Activated CD8-positive, alpha-beta memory T cell treated with anti-CD3 and anti-CD28 coated beads, Interleukin-2, amount 50 U/mL, for 1 hour (primary cell): Measurements from ENCODE around the gene PKIG.
A peak's percentile ranks its signal among the peaks of the same experiment; 100 is the strongest.

ENCODE experiments used
- DNase-seq: peaks from one replicate; pipeline ENCODE4 v3.0.0-alpha.2; 2020; ENCODE audit errors: extremely low read depth

PKIG gene

GRCh38 chr20:44596876-44597275, 14.5 kb downstream of the PKIG start:
- no peak for DNase-seq

GRCh38 chr20:44597516-44597915, 15.1 kb downstream of the PKIG start:
- no peak for DNase-seq

- no peak for DNase-seq
These were observed 15.6 kb downstream of the PKIG start for GRCh38 chr20:44597930-44598329.

DNA sequence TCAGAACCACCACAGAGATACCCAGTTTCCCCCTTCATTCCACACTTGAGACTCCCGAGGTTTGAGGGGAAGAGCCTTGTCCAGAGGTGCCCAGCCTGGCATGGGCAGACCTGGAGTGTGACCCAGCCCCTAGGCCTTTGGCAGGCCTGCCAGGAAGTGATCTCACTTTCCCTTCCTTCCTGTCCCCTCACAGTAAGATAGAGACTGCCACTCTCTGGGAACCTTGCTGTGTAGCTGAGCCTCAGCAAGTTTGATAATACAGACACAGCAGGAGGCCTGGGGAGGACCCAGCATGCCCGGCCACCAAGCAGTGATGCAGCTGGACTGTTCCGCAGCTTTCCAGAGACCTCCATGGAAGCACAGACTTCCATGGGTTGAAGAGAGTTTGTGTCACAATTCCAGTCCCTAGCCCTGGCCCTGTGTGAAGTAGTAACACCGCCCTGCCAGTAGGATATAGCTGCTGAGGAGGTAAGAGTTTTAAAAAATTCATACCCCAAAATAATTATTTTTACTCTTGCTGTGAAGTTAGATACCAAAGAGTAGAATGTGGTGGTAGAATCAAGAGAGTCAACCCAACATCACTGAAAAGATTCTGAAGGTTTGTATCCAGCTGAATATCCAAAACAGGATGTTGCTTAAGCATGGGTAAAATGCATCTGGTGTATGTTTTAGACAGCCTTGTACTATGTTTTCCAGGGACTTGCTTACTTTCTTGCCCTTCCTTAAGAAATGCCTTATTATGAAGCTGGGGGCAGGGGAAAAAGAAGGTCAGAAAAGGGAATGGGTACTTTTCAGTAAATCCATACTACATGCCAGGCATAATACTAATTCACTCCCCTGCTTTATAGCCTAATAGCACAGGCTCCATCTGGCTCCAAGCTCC, 16.3 kb downstream of the PKIG start:
- DNase-seq, result no peak

DNA sequence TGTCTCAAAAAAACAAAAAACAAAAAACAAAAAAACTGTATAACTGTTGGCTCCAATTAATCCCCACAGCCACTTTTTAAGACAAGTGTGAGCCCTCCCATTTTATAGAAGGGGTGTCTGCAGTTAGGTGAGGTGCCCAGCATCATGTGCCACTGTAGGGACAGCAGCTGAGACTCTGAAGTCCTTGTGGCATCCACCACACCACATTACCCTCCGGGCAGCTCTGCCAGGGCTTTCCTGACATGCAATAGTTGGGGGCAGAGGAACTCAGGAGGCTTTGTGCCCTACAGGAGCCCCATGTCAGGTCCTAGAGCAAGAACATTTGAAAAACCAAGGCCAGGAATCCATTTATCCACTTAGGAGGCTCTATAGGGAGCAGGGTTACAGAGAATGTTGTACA, 17.3 kb downstream of the PKIG start:
- DNase-seq, result no peak

- no peak for DNase-seq
These were observed 17.9 kb downstream of the PKIG start for GRCh38 chr20:44600301-44600700.

- no peak for DNase-seq
These were observed 18.4 kb downstream of the PKIG start for GRCh38 chr20:44600758-44601201.

- DNase-seq, result no peak
These were observed 18.9 kb downstream of the PKIG start for GRCh38 chr20:44601236-44601671.

GRCh38 chr20:44601801-44602204, 19.4 kb downstream of the PKIG start:
- no peak for DNase-seq

- DNase-seq, result no peak
These were observed 20.9 kb downstream of the PKIG start for GRCh38 chr20:44603327-44603726.

DNA sequence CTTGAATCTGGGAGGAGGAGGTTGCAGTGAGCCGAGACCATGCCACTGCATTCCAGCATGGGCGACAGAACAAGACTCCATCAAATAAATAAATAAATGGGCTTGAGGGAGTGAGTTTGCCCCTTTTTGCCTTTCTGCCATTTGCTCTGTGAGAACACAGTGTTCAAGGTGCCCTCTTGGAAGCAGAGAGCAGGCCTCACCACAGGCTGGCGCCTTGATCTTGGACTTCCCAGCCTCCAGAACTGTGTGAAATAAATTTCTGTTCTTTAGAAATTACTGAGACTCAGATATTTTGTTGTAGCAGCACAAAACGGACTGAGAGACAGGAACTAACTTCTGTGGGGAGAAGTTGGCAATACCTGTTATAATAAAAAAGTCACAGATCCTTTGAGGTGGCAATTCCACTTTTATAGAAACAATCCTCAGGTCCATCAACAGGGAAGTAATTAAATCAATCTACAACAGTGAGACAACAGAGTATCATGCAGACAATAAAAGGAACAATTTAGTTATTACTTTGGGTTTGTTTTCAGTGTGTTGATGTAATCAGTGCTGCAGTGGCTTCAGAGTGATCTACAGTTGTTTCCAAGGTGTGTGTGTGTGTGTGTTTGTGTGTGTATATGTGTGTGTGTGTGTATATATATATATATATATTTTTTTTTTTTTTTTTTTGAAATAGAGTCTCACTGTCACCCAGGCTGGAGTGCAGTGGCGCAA, 24.5 kb downstream of the PKIG start:
- DNase-seq, result no peak

GRCh38 chr20:44609006-44609515, 26.7 kb downstream of the PKIG start:
- DNase-seq, result no peak

- DNase-seq, result peak; percentile 65
These were observed 27.3 kb downstream of the PKIG start for GRCh38 chr20:44609516-44610312.

DNA sequence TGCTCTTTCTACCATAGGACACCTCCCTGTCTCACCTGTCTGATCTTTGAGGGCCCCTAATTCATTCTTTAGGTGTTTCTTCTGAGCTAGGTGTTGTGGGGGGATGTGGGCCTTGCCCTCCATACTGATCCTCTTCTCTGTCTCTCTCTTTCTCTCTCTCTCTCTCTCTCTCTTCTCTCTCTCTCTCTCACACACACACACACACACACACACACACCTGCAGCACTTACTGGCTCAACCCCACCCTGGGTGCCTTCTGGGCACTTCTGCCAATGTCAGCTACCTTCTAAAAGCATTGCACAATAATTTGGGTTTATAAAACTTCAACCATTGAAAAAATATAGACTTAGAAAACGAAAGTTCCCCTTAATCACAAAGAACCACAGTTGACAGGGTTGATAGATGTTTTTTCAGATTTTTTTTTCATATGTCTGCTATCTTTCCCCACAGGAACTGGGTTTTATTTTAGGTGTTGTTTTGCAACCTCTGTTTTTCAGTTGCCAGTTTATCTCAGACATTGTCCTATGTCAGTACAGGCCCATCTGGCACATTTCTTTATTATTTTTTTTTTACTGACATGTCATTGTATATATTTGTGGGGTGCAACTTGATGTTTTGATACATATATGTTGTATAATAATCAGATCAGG, 28.1 kb downstream of the PKIG start:
- DNase-seq, result no peak

- DNase-seq, result no peak
These were observed 31.2 kb downstream of the PKIG start for GRCh38 chr20:44613575-44613974.

DNA sequence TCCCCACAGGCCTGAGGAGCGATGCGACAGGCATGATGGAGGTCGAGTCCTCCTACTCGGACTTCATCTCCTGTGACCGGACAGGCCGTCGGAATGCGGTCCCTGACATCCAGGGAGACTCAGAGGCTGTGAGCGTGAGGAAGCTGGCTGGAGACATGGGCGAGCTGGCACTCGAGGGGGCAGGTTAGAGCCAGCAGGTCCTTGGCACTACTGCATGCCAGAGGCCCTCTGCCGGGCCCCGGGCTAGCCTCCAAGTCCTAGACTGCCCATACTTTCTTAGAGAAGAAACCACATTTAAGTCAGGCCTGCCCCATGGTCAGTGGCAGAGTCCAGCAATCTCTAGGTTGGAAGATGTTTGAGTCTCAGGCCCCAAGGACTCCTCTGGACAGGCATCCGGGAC, 32.1 kb downstream of the PKIG start:
- no peak for DNase-seq

- no peak for DNase-seq
These were observed 32.9 kb downstream of the PKIG start for GRCh38 chr20:44615169-44615791.

DNA sequence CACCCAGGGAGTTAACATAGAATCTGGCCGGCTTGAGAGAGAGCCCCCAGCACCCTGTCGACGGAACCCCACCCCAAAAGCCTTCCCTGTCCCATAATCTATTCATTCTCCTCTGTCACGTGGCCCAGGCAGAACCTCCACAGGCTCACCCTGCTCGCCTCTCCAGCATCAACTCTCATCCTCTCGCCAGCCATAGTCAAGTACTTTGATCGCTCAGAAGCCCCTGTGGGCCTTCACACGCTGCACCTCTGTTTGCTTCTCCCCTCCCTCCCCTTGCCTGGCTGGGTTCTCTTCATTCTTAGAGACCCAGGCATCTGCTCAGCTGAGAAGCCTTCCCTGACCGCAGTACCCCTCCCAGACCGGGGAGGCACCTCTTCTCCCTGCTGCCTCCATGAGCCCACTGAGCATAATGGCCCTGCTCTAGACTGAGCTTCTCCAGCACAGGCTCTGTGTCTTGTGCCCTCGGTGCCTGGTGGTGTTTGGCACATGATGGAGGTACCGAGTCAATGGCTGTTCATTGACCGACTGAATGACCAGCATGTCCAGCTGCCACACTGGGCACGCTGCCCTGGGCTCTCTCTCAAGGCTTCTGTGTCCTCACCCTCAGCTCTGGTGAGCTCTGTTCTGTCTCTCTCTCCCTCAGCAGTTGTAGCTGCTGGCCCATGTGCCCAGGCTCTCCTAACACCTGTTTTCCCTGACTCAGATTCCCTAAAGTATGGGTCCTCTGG, 33.7 kb downstream of the PKIG start:
- no peak for DNase-seq

- no peak for DNase-seq
These were observed 34.2 kb downstream of the PKIG start for GRCh38 chr20:44616604-44616964.

- no peak for DNase-seq
These were observed 35.9 kb downstream of the PKIG start for GRCh38 chr20:44618318-44618731.
